HG03432 (cell line): ENCODE results near the gene PLOD3.

Source experiments
- ATAC-seq: cut with Tn5 transposase; IDR thresholded peaks from one replicate; pipeline ENCODE4 v1.9.1; 2021; ENCODE audit warnings: mild to moderate bottlenecking, moderate library complexity; ENCODE audit not compliant: unreplicated experiment

Gene PLOD3

GRCh38 chr7:101166909-101167644 is 50.3 kb downstream of the PLOD3 start:
- no peak for ATAC-seq

GRCh38 chr7:101166648-101166908 is 50.8 kb downstream of the PLOD3 start:
- no peak for ATAC-seq

DNA sequence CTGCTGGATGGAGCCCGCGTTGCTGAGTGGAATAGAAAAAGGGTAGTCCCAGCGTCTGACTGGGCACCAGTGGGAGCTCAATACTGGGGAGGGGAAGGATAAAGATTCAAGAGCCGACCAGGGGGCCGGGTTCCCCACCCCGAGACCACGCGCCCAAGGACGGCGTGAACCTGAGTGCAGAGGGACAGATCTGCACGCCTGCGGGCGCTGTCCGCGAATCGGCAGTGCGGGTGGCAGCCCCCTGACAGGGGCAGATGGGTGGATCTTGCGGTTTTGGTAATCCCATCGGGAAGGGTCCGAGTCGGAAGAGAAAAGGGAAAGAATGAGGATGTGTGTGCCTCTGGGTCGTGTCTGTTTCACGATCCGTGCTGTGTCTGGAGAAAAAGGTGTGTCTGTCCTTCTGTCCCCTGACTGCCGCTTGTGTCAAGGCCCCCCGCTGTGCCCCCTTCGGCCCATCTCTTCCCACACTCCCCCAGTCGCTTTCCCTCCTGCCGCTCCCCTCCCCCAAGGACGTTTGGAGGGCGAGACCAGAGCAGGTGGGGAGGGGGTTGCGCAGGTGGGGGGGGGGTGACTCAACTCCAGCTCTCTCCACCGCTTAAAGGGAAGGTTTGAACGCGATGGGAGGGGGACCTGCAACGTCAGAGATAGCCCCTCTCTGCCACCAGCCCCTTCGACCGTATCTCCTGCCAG is 51.3 kb downstream of the PLOD3 start:
- ATAC-seq: no peak

DNA sequence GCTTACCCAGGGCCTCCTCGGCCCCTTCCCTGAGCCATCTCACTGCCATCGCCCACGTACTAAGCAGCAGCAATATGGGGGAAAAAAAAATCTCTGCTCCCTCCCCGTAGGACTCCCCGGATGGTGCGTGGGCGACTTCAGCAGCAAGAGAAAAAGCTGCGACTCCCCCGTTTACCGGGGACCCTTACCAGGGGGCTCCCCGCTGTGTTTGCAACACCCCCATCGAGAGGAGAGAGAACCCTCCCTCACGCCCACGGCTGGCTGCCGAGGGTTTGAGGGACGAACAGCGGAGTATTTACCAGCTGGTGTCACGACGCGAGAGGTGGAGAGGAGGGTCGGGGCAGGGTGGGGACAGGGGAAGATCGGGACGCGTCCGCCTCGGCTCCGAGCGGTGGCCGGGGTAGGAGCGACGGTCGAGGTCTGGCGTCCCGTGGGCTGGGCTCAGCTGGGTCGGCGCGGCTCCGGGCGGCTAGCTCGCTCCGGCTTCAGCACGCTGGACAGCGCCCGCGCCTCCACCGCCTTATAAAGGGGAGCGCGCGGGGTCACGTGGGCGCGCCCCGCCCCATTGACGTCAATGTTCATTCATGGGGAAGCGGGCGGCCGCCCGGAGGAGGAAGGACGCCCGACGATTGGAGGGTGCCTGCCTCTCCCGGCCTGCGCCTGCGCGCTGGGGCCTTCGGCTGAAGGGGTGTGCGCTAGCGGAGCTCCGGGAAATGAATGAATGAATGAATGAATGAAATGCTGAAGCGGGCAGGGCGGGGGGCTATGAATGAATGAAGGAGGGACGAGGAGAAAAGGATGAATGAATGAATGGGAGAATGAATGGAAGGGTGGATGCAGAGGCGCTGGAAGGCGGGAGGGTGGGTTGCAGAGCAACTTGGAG is 52.1 kb downstream of the PLOD3 start, which contains the start of gene VGF:
TSS of gene VGF (minus strand) at position 495 of the 883 bp plus-strand sequence. CDS start 726 bp downstream, outside the sequence.
- ATAC-seq: peak; percentile 72

- ATAC-seq: no peak
These were observed 53.1 kb downstream of the PLOD3 start for GRCh38 chr7:101164071-101164840.

- no peak for ATAC-seq
These were observed 53.9 kb downstream of the PLOD3 start for GRCh38 chr7:101163279-101164070.

GRCh38 chr7:101162551-101163278 is 54.7 kb downstream of the PLOD3 start:
- no peak for ATAC-seq

GRCh38 chr7:101161692-101162471 is 55.5 kb downstream of the PLOD3 start:
- ATAC-seq: no peak

DNA sequence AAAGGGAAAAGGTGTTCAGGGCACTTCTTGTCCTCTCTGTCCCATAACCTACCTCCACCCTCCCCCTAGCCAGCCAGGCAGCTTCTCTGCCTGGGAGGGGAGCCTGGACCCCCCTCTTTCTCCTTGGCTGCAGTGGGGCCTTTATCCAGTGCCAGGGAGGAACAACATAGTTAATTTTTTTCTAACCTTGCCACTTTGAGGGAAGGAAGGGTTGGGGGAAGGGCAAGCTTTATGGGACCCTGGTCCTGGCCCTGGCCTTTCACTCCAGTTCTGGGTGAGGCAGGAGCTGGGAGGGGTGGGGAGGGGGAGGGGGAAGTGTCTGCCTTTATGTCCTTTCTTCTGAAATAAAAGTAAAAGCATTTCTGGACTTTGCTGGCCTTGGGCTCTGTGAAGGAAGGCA is 56.5 kb downstream of the PLOD3 start:
- no peak for ATAC-seq

DNA sequence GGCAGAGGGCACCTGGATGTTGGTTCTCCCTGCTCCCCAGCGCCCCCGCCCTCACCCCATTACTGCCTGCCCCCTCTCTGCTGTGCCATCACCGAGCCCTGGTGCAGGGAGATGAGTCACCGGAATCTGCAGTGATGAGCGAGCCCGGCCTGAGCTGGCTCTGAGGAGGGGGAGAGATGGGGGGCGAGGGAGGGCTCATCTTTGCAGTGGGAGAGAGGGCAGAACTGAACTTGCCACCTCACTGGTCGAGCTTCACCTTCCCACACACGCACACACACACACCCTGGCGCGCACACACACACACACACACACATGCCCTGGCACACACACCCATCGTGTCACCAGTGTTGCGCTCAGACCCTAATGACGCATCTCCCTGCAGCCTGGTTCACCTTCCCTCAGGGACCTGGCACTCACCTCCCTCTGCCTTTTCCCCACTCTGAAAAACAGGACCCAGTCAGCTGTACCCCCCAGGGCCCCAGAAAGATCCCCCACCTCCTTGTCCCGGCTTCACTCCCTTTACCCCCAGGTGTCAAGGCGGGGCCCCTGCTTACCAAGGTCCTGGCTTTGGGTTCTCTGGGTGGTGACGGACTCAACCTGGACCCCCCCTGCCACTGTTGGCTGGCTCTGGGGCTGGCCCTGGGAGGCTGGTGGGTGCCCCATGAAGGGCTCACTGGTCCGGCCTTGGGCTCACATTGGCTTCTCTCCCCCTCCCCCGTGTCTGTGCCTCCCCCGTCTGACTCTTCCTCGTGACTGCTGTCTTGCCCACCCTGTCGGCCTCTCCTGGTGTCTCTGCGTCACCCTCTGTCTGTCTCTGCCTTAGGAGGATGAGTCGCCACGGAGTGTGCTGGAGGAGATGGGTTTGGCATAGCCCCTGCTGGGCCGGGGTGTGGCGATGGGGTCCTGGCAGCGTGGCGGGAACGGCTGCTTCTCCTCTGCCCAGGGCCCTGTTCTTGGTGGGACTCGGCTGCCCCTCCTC is 57.4 kb downstream of the PLOD3 start:
- no peak for ATAC-seq

DNA sequence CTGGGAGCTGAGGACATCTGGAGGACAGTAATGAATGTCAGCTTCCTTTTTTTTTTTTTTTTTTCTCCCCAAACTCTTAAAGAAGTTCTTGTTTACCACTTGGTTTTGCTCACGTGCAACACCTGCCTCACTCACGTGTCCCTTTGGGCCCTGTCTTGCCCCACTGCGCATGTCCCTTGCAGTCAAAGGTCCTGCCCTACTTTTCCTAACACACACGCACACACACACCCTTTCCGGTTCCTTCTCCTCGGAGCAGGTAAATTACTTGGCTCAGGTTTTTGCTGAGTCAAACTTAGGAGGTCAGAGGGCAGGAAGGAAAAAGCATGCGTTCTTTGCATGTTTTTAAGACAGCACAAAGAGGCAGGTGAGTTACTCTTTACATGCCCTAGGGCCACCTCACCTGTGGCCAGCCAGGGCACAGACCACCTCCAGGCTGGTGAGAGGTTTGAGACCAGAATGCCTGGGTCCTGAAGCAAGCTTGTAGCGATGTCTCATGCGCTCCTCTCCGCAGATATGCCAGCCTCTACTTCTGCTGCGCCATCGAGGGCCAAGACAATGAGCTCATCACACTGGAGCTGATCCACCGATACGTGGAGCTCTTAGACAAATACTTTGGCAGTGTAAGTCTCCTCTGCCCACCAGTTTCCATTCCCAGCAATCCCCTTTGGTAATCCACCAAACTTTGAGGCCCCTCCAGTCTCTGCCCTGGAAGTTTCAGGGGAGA is 60.4 kb downstream of the PLOD3 start:
- no peak for ATAC-seq

DNA sequence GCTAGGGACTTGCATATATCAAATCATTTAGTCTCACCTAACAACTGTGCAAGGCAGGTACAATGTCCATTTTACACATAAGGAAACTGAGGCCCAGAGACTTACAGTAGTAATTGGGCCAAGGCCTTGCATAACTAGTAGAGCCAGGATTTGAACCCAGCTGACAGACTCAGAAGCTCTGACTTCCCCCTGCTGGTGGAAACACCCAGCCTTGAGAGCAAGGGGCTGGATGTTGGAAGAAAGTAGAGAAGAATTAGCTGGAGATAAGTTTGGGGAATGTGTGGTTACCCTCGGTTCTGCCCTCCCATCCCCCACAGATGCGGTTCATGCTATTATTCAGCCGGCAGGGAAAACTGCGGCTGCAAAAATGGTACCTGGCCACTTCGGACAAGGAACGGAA is 61.1 kb downstream of the PLOD3 start:
- no peak for ATAC-seq
